SK-N-SH treated with all-trans-retinoic acid at 6 μM for 48 hours (cell line): ENCODE results near the gene PAPPA2.

Source experiments
- BACH2 ChIP-seq: fragments of 250-450 bp; sonication (Bioruptor Pico); IDR thresholded peaks from 2 replicates; pipeline ENCODE4 v1.9.0; 2021; ENCODE audit warnings: mild to moderate bottlenecking, borderline replicate concordance
- ESRRG ChIP-seq: fragments of 250-450 bp; sonication (Bioruptor Pico); IDR thresholded peaks from 2 replicates; pipeline ENCODE4 v1.6.1; 2021; ENCODE audit warnings: mild to moderate bottlenecking
- TOX ChIP-seq: fragments of 250-450 bp; sonication (Bioruptor Pico); IDR thresholded peaks from 2 replicates; pipeline ENCODE4 v1.8.0; 2021; ENCODE audit warnings: mild to moderate bottlenecking, moderate library complexity, borderline replicate concordance

- no peak for TF ChIP-seq BACH2 (CRISPR knock-in tag)
- TF ChIP-seq ESRRG (CRISPR knock-in tag) = no peak
- no peak for TF ChIP-seq TOX (CRISPR knock-in tag)
Observed at GRCh38 chr1:176816232-176816631, 353.3 kb downstream of the PAPPA2 start.
